ENCODE measurements around the gene MCF2L. TPM values are rescaled to one million over a fixed set of nuclear protein-coding genes. Genes with fewer than 3 reads are reported as not detected.

MCF2L gene
- total RNA-seq, 2 experiments from 2014 or later, result 6.5 to 7.4 TPM

GRCh38 chr13:112952759-112953551 is 16.1 kb upstream of the MCF2L start:
- Mint-ChIP-seq H3K9me3 (no peaks in the 10 kb centered on the region), H3K4me1 (ENCODE audit: low read depth) (no peaks in the 10 kb centered on the region), H3K27me3 (ENCODE audit: low read depth) (peaks cover 4% of the 10 kb centered on the region), H3K36me3 (ENCODE audit: low read depth) (no peaks in the 10 kb centered on the region), H3K27ac (no peak overlapping the region), H3K4me3 (no peak overlapping the region)
- CTCF ChIA-PET, result no interaction called here
- DNase-seq, result no peak
- intact Hi-C loops (cut with micrococcal nuclease), result no loop called here

DNA sequence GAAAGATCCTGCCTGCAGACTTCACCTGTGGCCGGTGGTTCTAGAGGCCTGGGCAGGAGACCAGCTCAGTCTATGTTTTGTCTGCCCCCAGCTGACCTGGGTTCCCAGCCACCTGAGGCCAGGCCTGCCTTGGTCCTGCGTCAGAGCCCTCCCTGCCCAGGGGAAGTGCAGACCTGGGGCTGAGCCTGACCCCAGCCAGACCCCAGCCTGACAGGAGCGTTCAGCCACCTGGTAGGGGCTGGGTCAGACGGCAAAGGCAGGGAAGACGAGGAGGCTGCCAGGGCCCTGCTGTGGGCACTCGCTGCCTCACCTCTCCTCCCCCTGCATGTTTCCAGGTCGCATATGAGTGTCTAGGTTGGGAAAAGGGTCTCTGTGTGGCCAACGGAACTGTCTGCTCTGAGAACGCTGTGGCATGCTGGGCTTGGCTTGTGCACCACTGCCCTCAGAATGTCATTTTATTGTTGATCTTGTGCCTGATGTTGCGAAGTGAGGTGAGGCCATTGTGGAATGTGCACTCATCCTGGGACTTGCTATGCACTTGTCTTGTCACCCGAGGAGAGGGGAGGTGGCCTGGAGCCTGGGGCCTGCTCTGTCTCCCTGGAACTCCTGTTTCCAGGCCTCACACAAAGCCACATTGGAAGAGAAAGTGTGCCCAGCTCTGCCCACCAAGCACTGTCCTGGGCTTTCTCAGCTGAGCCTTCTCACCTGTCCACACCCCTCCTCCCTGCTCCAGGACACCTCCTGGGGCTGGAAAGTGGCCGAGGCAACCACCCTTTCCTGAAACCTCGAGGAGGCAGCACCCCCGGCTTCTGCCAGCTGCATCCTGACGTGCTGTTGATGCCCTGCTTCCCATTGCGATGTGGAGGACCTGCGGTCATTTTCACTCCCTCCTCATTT is 15.2 kb upstream of the MCF2L start:
- no peaks in the 10 kb centered on the region for H3K36me3 Mint-ChIP-seq (ENCODE audit: low read depth)
- H3K4me3 Mint-ChIP-seq, result no peak overlapping the region
- intact Hi-C loops (cut with micrococcal nuclease), result no loop called here
- DNase-seq, result no peak
- CTCF ChIA-PET, result no interaction called here
- H3K27ac Mint-ChIP-seq, result no peak overlapping the region
- H3K9me3 Mint-ChIP-seq, result no peaks in the 10 kb centered on the region
- peaks cover 4% of the 10 kb centered on the region for H3K27me3 Mint-ChIP-seq (ENCODE audit: low read depth)
- H3K4me1 Mint-ChIP-seq (ENCODE audit: low read depth), result no peaks in the 10 kb centered on the region

- DNase-seq, result no peak
- CTCF ChIA-PET, result no interaction called here
- no peak overlapping the region for H3K27ac Mint-ChIP-seq
- H3K4me1 Mint-ChIP-seq (ENCODE audit: low read depth), result no peaks in the 10 kb centered on the region
- no peaks in the 10 kb centered on the region for H3K36me3 Mint-ChIP-seq (ENCODE audit: low read depth)
- H3K4me3 Mint-ChIP-seq, result no peak overlapping the region
- H3K9me3 Mint-ChIP-seq, result no peaks in the 10 kb centered on the region
- peaks cover under 1% of the 10 kb centered on the region for H3K27me3 Mint-ChIP-seq (ENCODE audit: low read depth)
- intact Hi-C loops (cut with micrococcal nuclease), result no loop called here
Measured at GRCh38 chr13:112954488-112955270, 14.3 kb upstream of the MCF2L start.

DNA sequence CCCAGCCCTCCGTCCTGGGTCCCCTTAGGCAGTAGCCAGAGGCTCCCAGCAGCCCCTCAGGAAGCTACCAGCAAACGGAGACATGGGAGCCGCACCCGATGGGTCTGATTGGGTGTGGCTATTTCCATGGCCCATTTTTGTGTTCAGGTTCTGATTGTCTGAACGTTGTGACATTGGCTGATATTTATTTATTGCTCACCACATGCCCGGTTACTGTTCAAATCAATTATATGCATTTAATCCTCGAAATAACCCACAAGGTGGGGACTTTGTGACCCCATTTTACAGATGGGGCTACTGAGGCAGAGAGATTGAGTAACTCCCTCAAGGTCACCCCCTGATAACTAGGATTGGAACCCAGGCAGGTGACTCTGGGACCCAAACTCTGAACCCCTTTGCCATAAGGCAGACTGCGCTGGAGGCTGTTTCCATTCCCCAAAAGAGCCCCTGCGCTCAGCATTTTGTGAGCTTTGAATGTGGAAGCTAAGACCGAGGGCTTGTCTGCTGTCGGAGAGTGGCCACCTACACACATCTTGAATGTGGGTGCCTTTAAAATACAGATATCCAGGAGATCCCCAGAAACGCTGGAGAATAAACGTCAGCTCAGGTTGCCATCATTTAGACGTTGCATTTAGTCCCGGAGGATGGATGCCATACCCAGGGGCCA is 13.6 kb upstream of the MCF2L start:
- Mint-ChIP-seq H3K4me3 (no peak overlapping the region), H3K9me3 (no peaks in the 10 kb centered on the region), H3K4me1 (ENCODE audit: low read depth) (no peaks in the 10 kb centered on the region), H3K36me3 (ENCODE audit: low read depth) (no peaks in the 10 kb centered on the region), H3K27ac (no peak overlapping the region), H3K27me3 (ENCODE audit: low read depth) (no peaks in the 10 kb centered on the region)
- CTCF ChIA-PET, result no interaction called here
- DNase-seq, result no peak
- intact Hi-C loops (cut with micrococcal nuclease), result no loop called here

GRCh38 chr13:112955956-112956355 is 13.1 kb upstream of the MCF2L start:
- no peak overlapping the region for H3K27ac Mint-ChIP-seq
- H3K4me1 Mint-ChIP-seq (ENCODE audit: low read depth), result no peaks in the 10 kb centered on the region
- H3K9me3 Mint-ChIP-seq, result no peaks in the 10 kb centered on the region
- no peaks in the 10 kb centered on the region for H3K27me3 Mint-ChIP-seq (ENCODE audit: low read depth)
- intact Hi-C loops (cut with micrococcal nuclease), result no loop called here
- H3K36me3 Mint-ChIP-seq (ENCODE audit: low read depth), result no peaks in the 10 kb centered on the region
- DNase-seq, result no peak
- CTCF ChIA-PET, result no interaction called here
- no peak overlapping the region for H3K4me3 Mint-ChIP-seq

DNA sequence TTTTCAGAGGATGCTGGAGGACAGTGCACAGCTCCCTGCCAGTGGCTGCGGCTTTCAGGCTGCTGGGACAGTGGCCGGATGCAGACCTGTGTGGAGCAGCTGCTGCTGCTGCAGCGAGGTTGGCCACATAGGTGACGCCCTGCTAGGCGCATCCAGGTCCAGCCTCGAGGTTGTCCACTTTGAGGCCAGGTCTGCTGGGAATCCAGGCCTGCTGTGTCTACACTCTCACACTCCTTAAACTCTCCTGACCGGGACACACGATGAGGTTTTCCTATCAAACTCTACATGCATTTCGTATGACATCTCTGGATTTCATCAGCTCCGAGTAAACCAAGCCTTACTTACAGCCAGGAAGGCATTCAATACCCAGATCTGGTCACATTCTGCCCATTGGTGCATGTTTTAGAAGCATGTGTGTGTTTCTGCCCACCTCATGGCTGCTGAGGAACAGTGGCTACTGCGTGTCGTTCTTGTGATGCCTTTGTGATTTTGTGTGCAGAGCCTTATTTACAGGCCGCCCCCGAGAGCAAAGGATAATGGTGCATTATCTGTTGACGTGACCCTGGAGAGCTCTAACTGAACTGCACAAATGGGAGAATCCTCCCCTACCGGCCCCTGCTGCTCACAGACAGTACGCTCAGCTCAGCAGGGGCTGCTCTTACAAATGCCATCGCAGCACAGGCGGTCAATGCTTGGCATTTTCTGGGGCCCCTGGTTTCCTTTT is 12.3 kb upstream of the MCF2L start:
- CTCF ChIA-PET, result no interaction called here
- intact Hi-C loops (cut with micrococcal nuclease), result no loop called here
- H3K4me1 Mint-ChIP-seq (ENCODE audit: low read depth), result no peaks in the 10 kb centered on the region
- no peaks in the 10 kb centered on the region for H3K27me3 Mint-ChIP-seq (ENCODE audit: low read depth)
- no peak overlapping the region for H3K27ac Mint-ChIP-seq
- H3K9me3 Mint-ChIP-seq, result no peaks in the 10 kb centered on the region
- no peaks in the 10 kb centered on the region for H3K36me3 Mint-ChIP-seq (ENCODE audit: low read depth)
- H3K4me3 Mint-ChIP-seq, result no peak overlapping the region
- DNase-seq, result no peak

DNA sequence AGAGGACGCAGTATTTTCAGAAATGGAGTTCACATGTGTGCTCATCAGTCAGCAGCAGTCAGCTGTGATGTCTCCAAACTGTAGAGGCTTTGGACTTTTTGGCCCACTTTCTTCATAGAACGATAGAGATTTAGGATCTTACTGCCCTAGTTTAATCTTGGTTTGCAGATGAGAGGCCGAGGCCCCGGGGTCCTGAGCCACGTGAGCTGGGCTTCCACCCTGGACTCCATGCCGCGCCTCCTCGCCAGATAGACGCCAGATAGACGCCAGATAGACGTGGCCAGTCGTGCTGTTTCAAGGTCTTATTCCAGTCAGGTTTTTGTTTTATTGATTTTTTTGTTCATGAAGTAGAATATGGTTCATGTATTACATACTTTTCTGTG is 11.7 kb upstream of the MCF2L start:
- no peaks in the 10 kb centered on the region for H3K4me1 Mint-ChIP-seq (ENCODE audit: low read depth)
- intact Hi-C loops (cut with micrococcal nuclease), result no loop called here
- no peaks in the 10 kb centered on the region for H3K27me3 Mint-ChIP-seq (ENCODE audit: low read depth)
- CTCF ChIA-PET, result no interaction called here
- H3K4me3 Mint-ChIP-seq, result no peak overlapping the region
- H3K36me3 Mint-ChIP-seq (ENCODE audit: low read depth), result no peaks in the 10 kb centered on the region
- no peaks in the 10 kb centered on the region for H3K9me3 Mint-ChIP-seq
- no peak for DNase-seq
- H3K27ac Mint-ChIP-seq, result no peak overlapping the region

- Mint-ChIP-seq H3K9me3 (no peaks in the 10 kb centered on the region), H3K27ac (no peak overlapping the region), H3K27me3 (ENCODE audit: low read depth) (no peaks in the 10 kb centered on the region), H3K4me1 (ENCODE audit: low read depth) (no peaks in the 10 kb centered on the region), H3K36me3 (ENCODE audit: low read depth) (no peaks in the 10 kb centered on the region), H3K4me3 (no peak overlapping the region)
- intact Hi-C loops (cut with micrococcal nuclease), result no loop called here
- no peak for DNase-seq
- CTCF ChIA-PET, result no interaction called here
Measured at GRCh38 chr13:112958127-112958989, 10.7 kb upstream of the MCF2L start.

GRCh38 chr13:112959206-112959605 is 9.8 kb upstream of the MCF2L start:
- Mint-ChIP-seq H3K27me3 (ENCODE audit: low read depth) (no peaks in the 10 kb centered on the region), H3K36me3 (ENCODE audit: low read depth) (no peaks in the 10 kb centered on the region), H3K4me1 (ENCODE audit: low read depth) (no peaks in the 10 kb centered on the region), H3K27ac (no peak overlapping the region), H3K9me3 (no peaks in the 10 kb centered on the region), H3K4me3 (no peak overlapping the region)
- CTCF ChIA-PET, result no interaction called here
- no peak for DNase-seq
- intact Hi-C loops (cut with micrococcal nuclease), result no loop called here

GRCh38 chr13:112959701-112960542 is 9.1 kb upstream of the MCF2L start:
- intact Hi-C loops (cut with micrococcal nuclease), result no loop called here
- H3K4me1 Mint-ChIP-seq (ENCODE audit: low read depth), result no peaks in the 10 kb centered on the region
- no peak overlapping the region for H3K27ac Mint-ChIP-seq
- H3K4me3 Mint-ChIP-seq, result no peak overlapping the region
- no peaks in the 10 kb centered on the region for H3K36me3 Mint-ChIP-seq (ENCODE audit: low read depth)
- CTCF ChIA-PET, result no interaction called here
- H3K27me3 Mint-ChIP-seq (ENCODE audit: low read depth), result no peaks in the 10 kb centered on the region
- H3K9me3 Mint-ChIP-seq, result no peaks in the 10 kb centered on the region
- no peak for DNase-seq
